ENCODE measurements around the gene KIF15.

The KIF15 gene, protein sequence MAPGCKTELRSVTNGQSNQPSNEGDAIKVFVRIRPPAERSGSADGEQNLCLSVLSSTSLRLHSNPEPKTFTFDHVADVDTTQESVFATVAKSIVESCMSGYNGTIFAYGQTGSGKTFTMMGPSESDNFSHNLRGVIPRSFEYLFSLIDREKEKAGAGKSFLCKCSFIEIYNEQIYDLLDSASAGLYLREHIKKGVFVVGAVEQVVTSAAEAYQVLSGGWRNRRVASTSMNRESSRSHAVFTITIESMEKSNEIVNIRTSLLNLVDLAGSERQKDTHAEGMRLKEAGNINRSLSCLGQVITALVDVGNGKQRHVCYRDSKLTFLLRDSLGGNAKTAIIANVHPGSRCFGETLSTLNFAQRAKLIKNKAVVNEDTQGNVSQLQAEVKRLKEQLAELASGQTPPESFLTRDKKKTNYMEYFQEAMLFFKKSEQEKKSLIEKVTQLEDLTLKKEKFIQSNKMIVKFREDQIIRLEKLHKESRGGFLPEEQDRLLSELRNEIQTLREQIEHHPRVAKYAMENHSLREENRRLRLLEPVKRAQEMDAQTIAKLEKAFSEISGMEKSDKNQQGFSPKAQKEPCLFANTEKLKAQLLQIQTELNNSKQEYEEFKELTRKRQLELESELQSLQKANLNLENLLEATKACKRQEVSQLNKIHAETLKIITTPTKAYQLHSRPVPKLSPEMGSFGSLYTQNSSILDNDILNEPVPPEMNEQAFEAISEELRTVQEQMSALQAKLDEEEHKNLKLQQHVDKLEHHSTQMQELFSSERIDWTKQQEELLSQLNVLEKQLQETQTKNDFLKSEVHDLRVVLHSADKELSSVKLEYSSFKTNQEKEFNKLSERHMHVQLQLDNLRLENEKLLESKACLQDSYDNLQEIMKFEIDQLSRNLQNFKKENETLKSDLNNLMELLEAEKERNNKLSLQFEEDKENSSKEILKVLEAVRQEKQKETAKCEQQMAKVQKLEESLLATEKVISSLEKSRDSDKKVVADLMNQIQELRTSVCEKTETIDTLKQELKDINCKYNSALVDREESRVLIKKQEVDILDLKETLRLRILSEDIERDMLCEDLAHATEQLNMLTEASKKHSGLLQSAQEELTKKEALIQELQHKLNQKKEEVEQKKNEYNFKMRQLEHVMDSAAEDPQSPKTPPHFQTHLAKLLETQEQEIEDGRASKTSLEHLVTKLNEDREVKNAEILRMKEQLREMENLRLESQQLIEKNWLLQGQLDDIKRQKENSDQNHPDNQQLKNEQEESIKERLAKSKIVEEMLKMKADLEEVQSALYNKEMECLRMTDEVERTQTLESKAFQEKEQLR (N-terminal part only)

DNA sequence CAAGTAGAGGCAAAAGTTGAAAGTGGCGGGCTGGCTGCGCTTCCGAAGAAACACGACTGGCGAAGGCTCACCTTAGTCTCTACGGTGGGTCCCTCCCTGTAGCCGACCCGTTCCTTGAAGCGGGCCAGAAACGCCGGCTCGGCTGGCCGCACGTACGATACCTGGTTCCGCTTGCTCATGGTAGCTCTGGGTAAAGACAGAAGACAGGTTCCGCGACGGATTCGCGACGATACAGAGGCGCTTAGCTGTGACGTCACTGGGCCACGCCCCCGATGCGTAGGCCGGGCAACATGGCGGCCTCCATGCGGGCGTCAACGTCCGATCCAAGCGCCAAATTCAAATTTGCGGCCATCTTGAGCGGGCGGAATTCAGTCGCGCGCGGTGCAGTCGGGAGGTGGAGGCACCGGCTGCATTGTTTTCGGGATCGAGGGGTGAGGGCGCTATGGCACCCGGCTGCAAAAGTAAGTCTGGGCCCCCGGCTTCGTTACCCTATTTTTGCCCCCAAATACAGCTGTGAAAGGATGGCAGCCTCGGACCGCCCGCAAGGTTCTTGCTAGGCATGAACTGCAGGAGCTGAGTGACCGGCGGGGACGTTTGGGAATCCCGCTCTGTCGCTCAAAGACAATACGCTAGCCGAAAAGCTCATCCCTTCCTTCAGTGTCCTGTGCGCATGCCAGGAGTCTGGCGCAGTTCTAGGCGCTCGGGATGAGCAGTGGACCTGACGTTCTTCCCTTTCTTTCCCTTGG is at the start of gene KIF15, which contains the start of gene KIAA1143:
Gene KIF15, plus strand, starts transcription at position 371 of the 746 bp plus-strand sequence. Its CDS starts 72 bp downstream, at position 443.
Gene KIAA1143, minus strand, starts transcription at position 196 of the 746 bp plus-strand sequence. Its CDS starts 17 bp downstream, at position 179.
- Mint-ChIP-seq H3K9me3 (peaks cover 60% of the 10 kb centered on the region), H3K4me3 (peak within 1 kb of the TSS; percentile 86 to 91 (median 91)), H3K4me1 (peaks cover 8% of the 10 kb centered on the region), H3K27me3 (ENCODE audit: low read depth) (no peaks in the 10 kb centered on the region), H3K27ac (peak within 1 kb of the TSS; percentile 46 to 89 (median 74)), H3K36me3 (ENCODE audit: low read depth) (peaks cover 70% of the 10 kb centered on the region)
- no peak for TF ChIP-seq CTCF (IDR thresholded peaks at IDR 0.05; ENCODE audit: unreplicated experiment in 3 of 3)

- peaks cover 4% of the 10 kb centered on the region for H3K36me3 Mint-ChIP-seq (ENCODE audit: low read depth)
- peak within 1 kb of the TSS; percentile 51 to 80 (median 66) for H3K4me3 Mint-ChIP-seq
- H3K27me3 Mint-ChIP-seq (ENCODE audit: low read depth) = peaks cover 3% of the 10 kb centered on the region
Observed at GRCh38 chr3:44712455-44713075, 49.0 kb upstream of the KIF15 start, which contains the start of gene ZNF502. TSS of gene ZNF502 (plus strand) at chr3:44712660. CDS start at chr3:44720262, 7,602 bp downstream.

DNA sequence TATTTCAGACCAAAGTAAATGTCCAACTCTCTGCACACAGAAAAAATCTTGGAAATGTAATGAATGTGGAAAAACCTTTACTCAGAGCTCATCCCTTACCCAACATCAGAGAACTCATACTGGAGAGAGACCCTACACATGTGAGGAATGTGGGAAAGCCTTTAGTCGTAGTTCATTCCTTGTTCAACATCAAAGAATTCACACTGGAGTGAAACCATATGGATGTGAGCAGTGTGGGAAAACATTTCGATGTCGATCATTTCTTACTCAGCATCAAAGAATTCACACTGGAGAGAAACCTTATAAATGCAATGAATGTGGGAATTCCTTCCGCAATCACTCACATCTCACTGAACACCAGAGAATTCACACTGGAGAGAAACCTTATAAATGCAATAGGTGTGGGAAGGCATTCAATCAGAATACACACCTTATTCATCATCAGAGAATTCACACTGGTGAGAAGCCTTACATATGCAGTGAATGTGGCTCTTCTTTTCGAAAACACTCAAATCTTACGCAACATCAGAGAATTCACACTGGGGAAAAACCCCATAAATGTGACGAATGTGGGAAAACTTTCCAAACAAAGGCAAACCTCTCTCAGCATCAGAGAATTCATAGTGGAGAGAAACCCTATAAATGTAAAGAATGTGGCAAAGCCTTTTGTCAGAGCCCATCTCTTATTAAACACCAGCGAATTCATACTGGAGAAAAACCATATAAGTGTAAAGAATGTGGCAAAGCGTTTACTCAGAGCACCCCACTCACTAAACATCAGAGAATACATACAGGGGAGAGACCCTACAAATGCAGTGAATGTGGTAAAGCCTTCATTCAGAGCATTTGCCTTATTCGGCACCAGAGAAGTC is 40.1 kb upstream of the KIF15 start:
- H3K9me3 Mint-ChIP-seq = peaks cover 72% of the 10 kb centered on the region
- no peak overlapping the region for H3K4me3 Mint-ChIP-seq
- H3K4me1 Mint-ChIP-seq = no peaks in the 10 kb centered on the region
- H3K27me3 Mint-ChIP-seq (ENCODE audit: low read depth) = peaks cover 4% of the 10 kb centered on the region
- TF ChIP-seq CTCF (IDR thresholded peaks at IDR 0.05; ENCODE audit: unreplicated experiment in 3 of 3) = no peak
- H3K36me3 Mint-ChIP-seq (ENCODE audit: low read depth) = peaks cover 39% of the 10 kb centered on the region
- H3K27ac Mint-ChIP-seq = no peak overlapping the region

More at GRCh38 chr3:44712455-44713075, 49.0 kb upstream of the KIF15 start, which contains the start of gene ZNF502:
- no peaks in the 10 kb centered on the region for H3K4me1 Mint-ChIP-seq
- H3K9me3 Mint-ChIP-seq = peaks cover 30% of the 10 kb centered on the region
- TF ChIP-seq CTCF (IDR thresholded peaks at IDR 0.05; ENCODE audit: unreplicated experiment in 3 of 3) = no peak
- H3K27ac Mint-ChIP-seq = no peak within 1 kb of the TSS

GRCh38 chr3:44722103-44722401 is 39.5 kb upstream of the KIF15 start:
- no peak for TF ChIP-seq CTCF (IDR thresholded peaks at IDR 0.05; ENCODE audit: unreplicated experiment in 3 of 3)
- no peak overlapping the region for H3K27ac Mint-ChIP-seq
- no peaks in the 10 kb centered on the region for H3K4me1 Mint-ChIP-seq
- no peak overlapping the region for H3K4me3 Mint-ChIP-seq
- peaks cover 39% of the 10 kb centered on the region for H3K36me3 Mint-ChIP-seq (ENCODE audit: low read depth)
- peaks cover 69% of the 10 kb centered on the region for H3K9me3 Mint-ChIP-seq
- H3K27me3 Mint-ChIP-seq (ENCODE audit: low read depth) = peaks cover 4% of the 10 kb centered on the region
